NCI-H345 (cell line): ENCODE results near the gene DNAJB5.
"Not testable (repeated sequence)": the region's sequence is repeated elsewhere in the genome, so short reads cannot be mapped to it uniquely, and the experiment has no call there.

Source experiments
- DNase-seq: peaks from one replicate; lab custom pipeline; 2025; lab: John Stamatoyannopoulos, UW

The DNAJB5 gene

DNA sequence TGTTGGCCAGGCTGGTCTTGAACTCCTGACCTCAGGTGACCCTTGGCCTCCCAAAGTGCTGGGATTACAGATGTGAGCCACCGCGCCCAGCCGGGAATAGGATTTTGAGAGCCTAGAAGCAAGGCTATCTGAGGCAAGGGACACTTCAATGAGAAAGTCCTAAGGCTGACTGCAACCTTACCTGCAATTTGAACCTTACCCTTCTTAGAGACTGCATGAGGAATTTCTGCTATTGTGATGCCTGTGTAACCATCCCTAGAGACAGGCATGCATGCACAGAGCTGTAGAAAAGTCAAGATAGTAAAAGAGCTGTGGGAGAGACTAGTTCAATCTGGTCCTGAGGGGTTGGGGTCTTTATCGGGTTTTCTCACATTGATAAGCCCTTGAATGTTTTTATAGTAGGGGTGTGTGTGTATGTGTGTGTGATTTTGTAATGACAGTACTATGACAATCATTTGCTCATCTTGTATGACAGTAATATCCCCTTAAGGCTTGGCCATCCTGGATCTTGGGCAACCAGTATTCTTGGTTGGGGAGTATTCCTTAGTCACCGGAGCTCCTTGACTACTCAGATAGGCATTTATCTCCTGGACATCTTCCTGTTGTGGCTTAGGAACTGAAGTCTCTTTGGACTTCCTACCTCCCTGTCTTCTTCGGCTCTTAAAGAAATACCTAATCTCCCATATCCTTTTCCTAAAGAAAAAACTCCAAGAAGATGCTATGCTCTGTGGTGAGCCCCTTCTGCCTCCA is 11.2 kb downstream of the DNAJB5 start:
- DNase-seq = no peak

DNA sequence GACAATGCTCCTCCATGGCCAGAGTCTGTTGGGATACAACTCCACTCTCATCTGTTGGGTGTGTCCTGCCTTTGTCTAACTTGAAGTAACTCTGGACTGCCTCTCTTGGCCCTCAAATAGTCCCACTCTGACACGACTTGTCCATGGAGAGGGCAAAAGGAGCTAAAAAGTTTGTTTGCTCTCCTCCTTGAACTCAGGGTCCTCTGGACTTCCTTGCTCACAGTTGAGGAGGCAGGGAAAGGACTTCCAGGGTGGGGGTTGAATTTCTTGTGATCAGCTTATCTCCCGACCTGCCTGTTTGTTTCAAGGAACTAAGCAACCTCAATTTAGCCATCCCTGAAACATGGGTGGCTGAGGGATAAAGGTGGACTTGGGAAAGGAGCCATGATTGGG is 11.7 kb downstream of the DNAJB5 start:
- DNase-seq = no peak

DNA sequence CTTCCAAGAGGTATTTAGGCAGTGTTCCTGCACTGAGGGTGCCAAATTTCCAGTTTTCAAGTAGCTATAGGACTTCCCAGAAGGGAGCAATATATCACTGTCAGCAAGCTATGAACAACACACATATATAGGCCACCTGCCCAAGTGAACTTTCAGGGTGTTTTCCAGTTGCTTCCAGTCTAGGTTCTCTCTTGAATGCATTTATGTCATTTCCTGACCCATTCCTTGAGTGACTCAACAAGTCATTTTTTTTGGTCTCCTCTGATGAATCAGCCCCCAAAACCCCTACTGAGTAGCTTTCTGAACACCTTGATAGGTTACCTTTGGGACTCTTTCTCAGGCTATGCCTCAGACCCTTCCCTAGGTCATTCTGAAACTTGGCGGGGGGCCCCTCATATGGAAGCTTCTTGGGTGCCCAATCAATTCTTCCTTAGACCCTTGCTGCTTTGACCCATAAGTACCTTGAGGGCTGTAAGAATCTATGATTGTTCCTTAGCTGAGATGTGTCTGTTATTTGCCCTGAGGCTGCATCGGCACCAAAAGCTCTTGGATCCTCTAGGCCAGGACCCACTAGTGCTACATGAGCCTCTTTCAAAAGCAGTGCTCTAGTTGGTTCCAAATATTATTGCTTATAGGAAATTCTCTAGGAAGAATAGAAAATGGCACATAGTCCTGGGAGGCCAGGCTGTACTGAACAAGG is 12.4 kb downstream of the DNAJB5 start:
- DNase-seq = no peak

DNA sequence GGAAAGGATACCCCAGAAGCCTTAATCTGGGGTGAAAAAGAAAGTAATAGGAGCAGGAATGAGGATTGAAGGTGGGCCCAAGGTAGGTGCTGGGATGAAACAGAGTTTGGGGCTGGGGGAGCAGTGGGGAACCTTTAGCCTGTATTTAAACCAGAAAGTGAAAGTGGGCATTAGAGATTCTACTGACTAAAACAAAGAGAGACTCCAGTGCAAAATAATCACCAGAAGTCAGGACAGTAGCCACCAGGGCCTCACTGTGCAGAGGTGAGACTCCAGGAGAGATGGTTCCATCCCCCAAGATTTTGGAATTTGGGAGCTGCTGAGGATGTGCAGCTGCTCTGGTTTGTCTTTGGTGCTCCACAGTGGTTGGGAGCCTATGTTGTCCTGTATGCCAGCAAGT is 13.1 kb downstream of the DNAJB5 start:
- DNase-seq = no peak

DNA sequence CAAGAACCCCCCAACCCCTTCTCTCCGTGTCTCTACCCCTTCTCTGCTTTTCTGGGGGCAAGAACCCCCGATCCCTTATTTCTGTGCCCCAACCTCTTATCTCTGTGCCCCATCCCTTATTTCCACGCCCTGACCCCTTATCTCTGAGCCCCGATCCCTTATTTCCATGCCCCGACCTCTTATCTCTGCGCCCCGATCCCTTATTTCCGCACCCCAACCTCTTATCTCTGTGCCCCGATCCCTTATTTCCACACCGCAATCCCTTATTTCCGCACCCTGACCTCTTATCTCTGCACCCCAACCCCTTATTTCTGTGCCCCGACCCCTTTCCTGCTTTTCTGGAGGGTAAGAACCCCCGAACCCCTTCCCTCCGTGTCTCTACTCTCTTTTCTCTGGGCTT is 14.8 kb downstream of the DNAJB5 start:
- DNase-seq = not testable (repeated sequence)

DNA sequence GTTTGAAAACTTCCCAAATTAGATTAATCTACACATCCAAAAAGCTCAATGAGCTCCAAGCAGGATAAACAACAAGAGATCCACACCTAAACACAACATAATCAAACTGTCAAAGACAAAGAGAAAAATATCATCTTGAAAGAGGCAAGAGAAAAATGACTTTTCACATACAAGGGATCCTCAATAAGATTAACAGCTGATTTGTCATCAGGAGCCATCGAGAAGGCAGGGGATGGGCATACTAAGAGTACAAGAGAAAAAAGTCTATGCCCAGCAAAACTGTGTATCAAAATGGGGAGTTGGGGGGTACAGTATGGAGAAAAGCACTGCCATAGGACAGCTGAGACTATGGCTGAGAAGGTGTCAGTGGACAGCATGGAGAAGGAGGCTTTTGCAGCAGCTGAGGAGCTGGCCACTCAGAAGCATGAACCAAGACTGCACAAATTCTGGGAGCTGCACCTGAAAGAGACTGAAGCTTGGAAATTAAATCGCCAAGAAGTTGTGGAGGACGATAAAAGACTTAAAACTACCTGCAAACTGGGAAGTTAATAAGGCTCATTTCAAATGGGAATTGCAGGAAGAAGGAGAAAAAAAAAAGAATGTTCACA is 20.9 kb downstream of the DNAJB5 start:
- DNase-seq = no peak

DNA sequence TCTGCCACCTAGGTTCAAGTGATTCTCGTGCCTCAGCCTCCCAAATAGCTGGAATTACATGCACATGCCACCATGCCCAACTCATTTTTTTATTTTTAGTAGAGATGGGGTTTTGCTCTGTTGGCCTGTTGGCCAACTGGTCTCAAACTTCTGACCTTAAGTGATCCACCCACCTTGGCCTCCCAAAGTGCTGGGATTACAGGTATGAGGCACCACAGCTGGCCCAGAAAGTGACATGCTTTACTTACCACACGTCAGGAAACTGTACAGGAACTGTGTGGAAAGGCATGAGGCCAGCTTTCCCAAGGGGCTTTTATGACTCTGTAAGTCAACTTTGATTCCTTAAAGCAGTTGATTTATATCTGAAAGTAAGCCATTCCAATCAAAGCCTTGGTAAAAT is 25.0 kb downstream of the DNAJB5 start:
- no peak for DNase-seq

DNA sequence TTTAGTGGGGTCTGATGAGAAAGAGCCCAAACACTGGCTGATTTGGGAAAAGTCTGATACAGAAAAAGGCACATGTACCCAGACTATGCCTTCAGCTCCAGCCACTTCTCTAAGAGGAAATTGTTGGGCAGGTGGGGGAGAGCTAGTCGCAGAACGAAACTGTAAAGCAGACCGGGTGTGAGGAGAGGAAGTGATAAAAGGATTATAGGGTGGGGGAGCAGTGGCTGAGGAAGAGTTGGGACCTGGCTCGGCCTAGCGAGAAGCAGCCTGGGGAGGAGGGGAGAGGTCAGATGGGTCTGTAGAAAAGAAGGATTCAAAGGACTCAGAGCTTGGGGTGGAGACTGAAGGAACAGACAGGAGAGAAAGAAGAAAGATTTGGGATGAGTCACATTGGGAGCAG is 33.9 kb downstream of the DNAJB5 start:
- not testable (repeated sequence) for DNase-seq

DNA sequence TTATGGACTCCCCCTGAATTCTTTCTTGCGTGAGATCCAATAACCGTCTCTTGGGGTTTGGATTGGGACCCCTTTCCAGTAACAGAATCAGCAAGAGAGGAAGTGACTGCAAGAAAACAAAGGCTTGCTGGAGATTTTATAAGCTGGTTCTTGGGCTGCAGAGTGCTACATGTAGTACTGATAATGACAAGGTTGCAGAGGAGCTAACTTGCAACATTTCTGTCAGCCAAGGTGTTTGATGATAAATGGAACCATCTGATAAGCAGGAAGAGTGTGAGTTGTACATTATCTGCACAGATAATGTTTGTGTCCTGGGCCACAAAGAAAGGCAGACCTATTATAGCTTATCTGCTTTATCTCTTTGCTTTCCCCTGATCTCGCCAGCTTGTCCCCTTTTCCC is 37.1 kb downstream of the DNAJB5 start:
- DNase-seq = no peak

DNA sequence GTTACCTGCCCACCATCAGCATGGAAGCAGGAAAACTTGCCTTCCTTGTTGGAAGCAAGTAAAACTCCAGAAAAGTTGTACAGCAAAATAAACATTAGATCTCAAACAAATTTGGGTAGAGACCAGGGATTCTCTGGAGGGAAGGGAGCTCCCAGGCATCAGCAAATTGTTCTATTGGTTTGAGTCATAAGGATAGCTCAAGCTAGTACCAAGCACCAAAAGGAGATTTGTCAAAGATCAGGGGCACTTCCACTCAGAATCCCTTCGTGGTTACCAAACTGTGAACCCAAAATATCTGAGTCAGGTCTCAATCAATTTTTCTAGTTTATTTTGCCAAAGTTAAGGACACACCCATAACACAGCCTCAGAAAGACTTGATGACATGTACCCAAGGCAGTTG is 37.8 kb downstream of the DNAJB5 start:
- DNase-seq = no peak

DNA sequence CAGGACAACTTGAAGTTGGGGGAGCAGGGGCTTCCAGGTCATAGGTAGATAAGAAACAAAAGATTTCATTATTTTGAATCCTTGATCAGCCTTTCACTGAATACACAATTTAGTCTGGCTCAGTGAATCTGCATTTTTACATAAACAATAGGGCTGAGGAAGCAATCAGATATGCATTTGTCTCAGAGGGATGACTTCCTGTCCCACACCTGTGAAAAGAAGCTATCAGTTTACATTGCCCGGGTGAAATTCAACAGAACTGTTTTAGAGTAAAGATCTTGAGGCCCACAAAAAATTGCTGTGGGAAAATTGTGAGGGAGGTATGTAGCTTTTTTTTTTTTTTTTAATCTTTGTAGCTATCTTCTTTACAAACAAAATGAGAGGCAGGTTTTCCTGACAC is 38.3 kb downstream of the DNAJB5 start:
- DNase-seq = no peak

DNA sequence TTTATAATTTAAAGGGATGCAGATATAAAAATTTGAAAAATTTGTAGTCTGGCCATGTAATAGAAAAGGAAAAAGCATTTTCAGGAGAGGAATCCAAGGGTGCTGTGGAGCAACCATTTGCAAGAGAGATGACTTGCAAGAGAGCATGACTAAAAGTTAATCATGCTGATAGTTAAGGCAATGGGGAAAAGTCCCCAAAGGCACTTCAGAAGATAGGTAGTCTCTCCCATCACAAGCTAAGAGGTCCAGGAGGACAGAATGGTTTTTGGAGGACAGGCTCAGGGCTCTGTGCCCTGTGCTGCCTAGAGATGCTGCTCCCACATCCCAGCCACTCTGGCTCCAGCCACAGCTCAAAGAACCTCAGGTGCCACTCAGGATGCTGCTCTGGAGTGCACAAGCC is 38.8 kb downstream of the DNAJB5 start:
- DNase-seq = no peak

DNA sequence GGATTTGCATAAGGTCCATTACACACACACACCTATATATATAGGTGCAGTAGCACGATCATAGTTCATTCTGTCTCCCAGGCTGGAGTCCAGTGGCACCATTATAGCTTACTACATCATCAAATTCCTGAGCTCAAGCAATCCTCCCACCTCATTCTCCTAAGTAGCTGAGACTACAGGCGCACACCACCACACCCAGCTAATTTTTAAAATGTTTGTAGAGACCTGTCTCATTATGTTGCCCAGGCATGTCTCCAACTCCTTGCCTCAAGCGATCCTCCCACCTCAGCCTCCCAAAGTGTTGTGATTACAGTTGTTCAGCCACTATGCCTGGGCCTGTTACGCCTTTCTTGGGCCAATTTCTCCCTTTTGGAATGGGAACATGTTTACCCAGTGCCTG is 39.7 kb downstream of the DNAJB5 start:
- DNase-seq = no peak

DNA sequence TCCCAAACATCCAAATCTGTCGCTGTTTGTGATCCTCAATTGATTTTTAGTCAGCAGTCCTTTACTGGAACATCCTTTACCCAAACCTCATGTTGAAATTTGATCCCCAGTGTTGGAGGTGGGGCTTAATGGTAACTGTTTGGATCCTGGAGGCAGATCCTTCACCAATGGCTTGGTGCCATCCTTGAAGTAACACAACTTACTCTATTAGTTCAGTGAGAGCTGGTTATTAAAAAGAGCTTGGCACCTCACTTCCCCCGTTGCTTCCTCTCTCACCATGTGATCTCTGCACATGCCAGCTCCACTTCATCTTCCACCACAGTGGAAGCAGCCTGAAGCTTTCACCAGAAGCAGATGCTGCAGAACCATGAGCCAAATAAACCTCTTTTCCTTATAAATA is 40.3 kb downstream of the DNAJB5 start:
- DNase-seq = no peak

DNA sequence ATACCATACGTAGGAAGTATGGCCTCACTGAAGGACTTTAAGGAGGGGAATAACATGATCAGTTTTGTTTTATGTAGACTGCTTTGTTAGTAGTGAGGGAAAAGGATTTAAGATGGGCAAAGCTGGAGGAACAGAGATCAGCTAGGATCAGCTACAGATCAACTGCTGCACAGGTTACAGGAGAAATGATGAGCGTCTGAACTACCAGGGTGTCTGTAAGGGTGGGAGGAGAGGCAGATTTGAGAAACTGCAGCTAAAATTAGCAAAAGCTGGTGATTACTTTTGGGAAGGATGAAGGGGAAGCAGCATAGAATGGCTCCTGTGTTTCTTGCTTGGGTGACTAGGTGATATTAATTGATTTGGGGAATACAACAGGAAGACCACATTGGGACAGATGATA is 43.6 kb downstream of the DNAJB5 start:
- no peak for DNase-seq

DNA sequence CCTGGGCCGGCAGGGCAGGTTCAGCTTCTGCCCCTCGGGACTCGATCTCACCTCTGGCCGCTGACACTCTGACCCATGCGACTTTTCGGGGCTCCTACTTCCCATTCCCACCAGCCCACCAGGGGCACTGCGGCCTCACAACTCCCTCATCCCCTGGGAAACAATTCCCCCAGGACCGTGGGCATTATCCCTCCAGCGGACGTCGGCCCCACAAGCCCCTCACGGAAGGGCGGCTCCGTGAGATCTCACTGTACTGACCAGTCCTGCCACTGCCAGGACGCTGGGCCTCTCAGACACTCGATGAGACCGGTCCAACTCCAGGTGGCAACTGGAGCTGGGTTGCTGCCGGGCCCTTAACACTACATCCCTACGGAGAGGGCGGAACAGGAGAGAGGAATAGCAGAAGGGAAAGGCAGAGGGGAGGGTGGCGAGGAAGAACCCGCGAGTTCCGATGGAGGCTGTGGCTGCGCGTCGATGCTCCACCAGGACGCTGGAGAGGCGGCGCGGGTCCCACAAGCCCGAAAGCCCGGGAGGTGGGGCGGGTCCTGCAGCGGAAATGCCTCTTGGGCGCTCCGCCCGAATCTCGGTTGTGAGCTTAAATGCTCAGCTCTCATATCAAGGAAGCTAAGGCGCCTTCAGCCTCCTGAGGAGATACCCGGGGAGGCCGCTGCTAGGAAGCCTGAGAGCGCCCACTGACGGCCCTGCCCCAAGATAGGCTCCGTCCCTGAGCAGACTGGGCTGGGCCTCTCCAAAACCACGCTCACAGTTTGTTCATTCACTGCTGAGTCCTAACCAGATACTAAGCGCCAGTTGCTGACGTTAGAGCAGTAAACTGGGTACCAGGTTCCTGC is 46.5 kb downstream of the DNAJB5 start:
- DNase-seq = no peak

DNA sequence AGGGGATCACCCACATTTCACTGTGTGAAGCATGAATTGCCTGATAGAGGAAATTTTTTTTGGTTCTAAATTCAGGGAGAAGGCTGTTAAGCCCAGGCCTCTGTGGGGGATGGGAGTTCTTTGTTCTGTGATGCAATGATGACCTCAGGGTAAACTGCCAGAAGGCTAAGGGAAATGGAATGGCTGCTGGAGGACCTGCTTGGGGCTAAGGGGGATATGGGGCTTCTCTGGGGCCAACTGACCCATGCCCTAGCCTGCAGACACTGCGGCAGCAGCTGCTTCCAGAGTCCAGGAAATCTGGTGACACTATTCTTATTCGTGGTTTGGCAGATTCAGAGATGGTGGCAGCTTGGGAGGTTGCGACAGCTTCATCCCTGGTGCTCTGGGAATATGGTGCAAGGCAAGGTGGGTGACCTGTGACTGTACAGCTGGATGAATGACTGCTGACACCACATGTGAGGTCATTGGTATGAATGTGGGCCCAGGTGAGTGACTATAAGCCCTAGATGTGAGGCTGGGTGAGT is 52.6 kb downstream of the DNAJB5 start:
- DNase-seq = no peak

DNA sequence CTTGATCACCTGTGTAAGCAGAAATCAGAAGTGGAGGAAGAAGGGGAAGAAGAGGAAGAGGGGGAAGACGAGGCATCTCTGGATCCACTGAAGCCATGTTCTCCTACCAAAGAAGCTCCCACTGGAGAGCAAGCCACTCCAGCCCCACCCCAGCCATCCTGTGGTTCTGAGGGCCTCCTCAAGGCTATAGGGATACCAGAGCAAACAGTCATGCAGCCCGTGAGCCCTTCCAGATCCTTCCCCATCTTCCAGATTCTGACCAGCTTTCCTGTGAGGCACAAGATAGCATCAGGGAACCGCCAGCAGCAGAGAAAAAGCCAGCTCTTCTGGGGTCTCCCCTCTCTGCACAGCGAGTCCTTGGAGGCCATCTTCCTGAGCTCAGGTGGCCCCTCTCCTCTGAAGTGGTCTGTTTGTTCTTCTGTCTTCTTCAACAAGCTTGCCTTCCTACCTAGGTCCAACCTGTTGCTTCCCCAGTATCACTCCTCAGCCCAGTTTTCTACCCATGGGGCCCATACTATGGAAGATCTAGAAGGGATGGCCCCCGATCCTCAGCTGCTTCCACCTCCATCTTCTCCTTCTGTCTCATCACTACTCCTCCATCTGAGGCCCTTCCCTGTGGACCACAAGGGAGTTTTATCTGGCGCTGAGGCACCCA is 53.5 kb downstream of the DNAJB5 start:
- DNase-seq = no peak

DNA sequence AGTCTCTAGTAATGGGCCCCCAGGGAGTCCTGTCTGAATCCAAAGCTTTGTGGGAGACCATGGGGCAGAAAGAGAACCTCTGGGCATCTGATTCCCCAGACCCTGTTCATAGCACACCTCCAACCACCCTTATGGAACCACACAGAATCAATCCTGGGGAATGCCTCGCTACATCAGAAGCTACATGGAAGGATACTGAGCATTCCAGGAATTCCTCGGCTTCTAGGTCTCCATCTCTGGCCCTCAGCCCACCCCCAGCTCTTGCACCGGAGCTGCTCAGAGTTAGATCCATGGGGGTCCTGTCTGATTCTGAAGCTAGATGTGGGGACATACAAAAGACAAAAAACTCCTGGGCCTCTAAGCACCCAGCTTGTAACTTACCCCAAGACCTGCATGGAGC is 54.5 kb downstream of the DNAJB5 start:
- DNase-seq = no peak
